SHP77 (cell line): ENCODE measurements around the gene FBXO44.

Source experiments
- DNase-seq, 2 experiments: peaks; one replicate each; lab custom pipeline; 2025; lab: John Stamatoyannopoulos, UW

Gene FBXO44

GRCh38 chr1:11690397-11691301, 36.0 kb downstream of the FBXO44 start:
- DNase-seq, result no peak

GRCh38 chr1:11691302-11691914, 36.7 kb downstream of the FBXO44 start, which contains the start of gene DRAXIN:
DRAXIN (plus strand) TSS chr1:11691710; CDS start chr1:11706259, 14,549 bp downstream.
- DNase-seq, result no peak

GRCh38 chr1:11691928-11692711, 37.4 kb downstream of the FBXO44 start:
- DNase-seq, result no peak

GRCh38 chr1:11693024-11693590, 38.4 kb downstream of the FBXO44 start:
- no peak for DNase-seq

- no peak for DNase-seq
Measured at GRCh38 chr1:11693917-11694316, 39.2 kb downstream of the FBXO44 start.

- no peak for DNase-seq
Measured at GRCh38 chr1:11695861-11696260, 41.2 kb downstream of the FBXO44 start.

GRCh38 chr1:11697188-11697892, 42.7 kb downstream of the FBXO44 start:
- DNase-seq, result no peak

GRCh38 chr1:11697893-11698210, 43.2 kb downstream of the FBXO44 start:
- no peak for DNase-seq

- DNase-seq, result no peak
Measured at GRCh38 chr1:11700601-11701467, 46.2 kb downstream of the FBXO44 start.

GRCh38 chr1:11701551-11701961, 46.9 kb downstream of the FBXO44 start:
- DNase-seq, result no peak

GRCh38 chr1:11701981-11702803, 47.5 kb downstream of the FBXO44 start:
- DNase-seq, result no peak

GRCh38 chr1:11703357-11704193, 48.9 kb downstream of the FBXO44 start:
- DNase-seq, result no peak

- no peak for DNase-seq
Measured at GRCh38 chr1:11704194-11704529, 49.5 kb downstream of the FBXO44 start.

- no peak for DNase-seq
Measured at GRCh38 chr1:11704691-11705475, 50.2 kb downstream of the FBXO44 start.

- DNase-seq, result no peak
Measured at GRCh38 chr1:11705596-11705995, 50.9 kb downstream of the FBXO44 start.

GRCh38 chr1:11706292-11706691, 51.6 kb downstream of the FBXO44 start:
- DNase-seq, result no peak

GRCh38 chr1:11707621-11708276, 53.1 kb downstream of the FBXO44 start:
- peak; percentile 29 to 49 for DNase-seq
